ENCODE data around the gene MED29.
A peak's percentile ranks its signal among the peaks of the same experiment; 100 is the strongest.

The MED29 gene

GRCh38 chr19:39430675-39431593 is 39.8 kb downstream of the MED29 start:
- peak; percentile 81 for DNase-seq (ENCODE audit: low read depth)

- DNase-seq (ENCODE audit: low read depth) = no peak
Observed at GRCh38 chr19:39432677-39433025, 41.5 kb downstream of the MED29 start.

- DNase-seq (ENCODE audit: low read depth) = no peak
Observed at GRCh38 chr19:39433480-39434079, 42.4 kb downstream of the MED29 start.

DNA sequence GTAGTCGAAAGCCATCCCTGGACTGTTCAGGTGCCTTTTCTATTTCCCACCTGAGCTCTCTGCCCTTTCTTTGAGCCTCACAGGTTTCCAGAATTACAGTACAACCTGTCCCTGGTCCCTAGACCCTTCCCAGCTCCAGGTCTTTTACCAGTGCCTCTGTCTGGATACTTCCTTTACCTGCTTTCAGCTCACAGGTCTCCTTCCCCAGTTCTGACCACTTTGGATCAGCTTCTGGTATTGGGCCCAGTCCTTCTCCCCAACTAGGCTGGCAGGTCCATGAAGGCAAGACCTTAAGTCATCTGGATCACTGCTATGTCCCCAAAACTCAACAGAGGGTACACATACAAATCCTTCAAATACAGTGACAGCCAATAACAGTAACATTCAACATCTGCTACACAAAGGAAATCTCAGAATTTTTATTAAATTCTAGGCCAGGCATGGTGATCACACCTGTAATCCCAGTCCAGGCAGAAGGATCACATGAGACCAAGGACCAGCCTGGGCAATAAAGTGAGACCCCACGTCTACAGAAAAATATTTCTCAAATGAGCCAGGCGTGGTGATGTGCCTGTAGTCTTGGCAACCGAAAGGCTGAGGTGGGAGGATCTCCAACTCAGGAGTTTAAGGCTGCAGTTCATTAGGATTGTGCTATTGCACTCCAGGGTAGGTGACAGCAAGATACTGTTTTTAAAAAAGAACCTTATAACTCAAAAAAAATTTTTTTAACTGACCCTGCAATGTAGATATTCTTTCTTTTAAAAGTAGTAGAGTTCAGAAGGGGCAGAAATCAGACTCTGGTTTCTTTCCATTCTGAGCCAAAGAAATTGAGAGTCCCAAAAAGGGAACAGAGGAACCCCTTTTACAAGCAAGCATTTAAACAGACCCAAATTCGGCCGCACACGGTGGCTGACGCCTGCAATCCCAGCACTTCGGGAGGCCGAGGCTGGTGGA is 43.2 kb downstream of the MED29 start:
- peak; percentile 23 for DNase-seq (ENCODE audit: low read depth)

DNA sequence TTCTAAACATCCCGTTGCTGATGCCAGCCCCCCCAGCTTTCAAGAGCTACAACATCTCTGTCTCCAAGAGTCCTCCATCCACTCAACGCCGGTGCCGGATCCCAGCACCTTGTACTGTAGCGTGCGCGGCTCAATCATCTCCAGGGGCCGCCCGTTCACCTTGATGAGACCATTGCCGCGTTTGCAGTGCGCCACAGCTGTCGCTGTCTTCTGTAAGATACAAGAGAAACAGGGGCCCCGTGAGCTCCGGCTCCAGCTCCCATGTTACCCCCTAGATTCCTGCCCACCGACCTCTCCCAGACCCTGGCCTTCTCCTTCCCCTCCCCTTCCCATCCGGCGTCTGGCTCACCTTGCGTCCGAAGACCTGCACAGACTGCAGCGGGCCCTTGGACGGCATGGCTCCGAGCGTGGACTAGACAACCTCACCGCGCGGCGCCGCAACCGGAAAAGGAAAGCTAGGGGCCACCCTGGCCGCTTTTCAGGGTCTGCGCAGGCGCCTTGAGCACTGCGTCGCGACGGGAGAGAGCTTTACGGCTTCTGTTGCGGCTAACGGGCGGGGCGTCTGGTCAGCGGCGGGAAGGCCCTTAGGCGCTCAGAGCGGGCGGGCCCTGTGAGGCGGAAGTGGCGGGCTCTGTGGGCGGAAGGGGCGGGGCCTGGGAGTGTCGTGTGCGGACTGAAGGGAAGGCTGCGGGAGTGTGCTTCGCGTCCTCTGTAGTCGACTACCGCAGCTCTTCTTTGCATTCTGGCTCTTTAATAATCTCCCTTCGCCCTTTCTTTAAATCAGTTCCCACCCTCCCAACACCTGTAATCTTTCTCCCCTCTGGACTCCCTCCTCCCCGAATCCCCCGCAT is 44.5 kb downstream of the MED29 start, which contains the start of gene RPS16:
Gene RPS16, minus strand, starts transcription at position 451 of the 851 bp plus-strand sequence. Its CDS starts 54 bp downstream, at position 397.
- DNase-seq (ENCODE audit: low read depth) = peak; percentile 98

DNA sequence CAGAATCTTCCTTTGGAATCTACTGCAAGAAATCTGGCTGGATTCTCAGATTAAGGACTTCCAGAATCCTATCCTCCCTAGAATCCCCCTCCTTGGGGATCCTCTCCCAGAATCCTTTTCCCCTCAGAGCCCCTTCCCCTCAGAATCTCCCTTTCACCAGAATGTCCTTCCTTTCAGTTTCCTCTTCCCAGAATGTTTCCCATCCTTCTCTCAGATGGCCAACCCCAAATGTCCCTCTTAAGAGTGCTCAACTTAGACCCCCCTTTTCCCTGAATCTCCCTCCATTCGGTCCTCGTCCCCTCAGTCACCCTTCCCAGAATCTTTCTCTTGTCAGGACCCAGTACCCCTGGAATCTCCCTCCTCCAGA is 45.2 kb downstream of the MED29 start:
- no peak for DNase-seq (ENCODE audit: low read depth)

DNA sequence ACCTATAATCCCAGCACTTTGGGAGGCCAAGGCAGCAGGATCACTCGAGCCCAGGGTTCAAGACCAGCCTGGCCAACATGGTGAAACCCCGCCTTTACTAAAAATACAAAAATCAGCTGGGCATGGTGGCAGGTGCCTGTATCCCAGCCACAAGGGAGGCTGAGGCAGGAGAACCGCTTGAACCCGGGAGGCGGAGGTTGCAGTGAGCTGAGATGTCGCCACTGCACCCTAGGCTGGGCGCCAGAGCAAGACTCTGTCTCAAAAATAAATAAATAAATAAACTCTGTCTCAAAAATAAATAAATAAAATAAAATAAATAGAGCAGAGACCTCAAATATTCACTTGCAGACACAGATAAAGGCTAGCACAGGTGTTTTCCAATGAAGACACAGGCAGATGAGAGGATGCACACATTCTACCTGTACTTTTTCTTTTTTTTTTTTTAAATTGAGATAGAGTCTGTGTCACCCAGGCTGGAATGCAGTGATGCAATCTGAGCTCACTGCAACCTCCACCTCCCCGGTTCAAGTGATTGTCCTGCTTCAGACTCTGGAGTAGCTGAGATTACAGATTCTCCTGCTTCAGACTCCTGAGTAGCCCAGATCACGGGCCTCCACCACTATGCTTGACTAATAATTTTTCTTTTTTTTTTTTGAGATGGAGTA is 47.2 kb downstream of the MED29 start:
- peak; percentile 67 for DNase-seq (ENCODE audit: low read depth)

GRCh38 chr19:39444598-39445195 is 53.5 kb downstream of the MED29 start:
- peak; percentile 50 for DNase-seq (ENCODE audit: low read depth)

DNA sequence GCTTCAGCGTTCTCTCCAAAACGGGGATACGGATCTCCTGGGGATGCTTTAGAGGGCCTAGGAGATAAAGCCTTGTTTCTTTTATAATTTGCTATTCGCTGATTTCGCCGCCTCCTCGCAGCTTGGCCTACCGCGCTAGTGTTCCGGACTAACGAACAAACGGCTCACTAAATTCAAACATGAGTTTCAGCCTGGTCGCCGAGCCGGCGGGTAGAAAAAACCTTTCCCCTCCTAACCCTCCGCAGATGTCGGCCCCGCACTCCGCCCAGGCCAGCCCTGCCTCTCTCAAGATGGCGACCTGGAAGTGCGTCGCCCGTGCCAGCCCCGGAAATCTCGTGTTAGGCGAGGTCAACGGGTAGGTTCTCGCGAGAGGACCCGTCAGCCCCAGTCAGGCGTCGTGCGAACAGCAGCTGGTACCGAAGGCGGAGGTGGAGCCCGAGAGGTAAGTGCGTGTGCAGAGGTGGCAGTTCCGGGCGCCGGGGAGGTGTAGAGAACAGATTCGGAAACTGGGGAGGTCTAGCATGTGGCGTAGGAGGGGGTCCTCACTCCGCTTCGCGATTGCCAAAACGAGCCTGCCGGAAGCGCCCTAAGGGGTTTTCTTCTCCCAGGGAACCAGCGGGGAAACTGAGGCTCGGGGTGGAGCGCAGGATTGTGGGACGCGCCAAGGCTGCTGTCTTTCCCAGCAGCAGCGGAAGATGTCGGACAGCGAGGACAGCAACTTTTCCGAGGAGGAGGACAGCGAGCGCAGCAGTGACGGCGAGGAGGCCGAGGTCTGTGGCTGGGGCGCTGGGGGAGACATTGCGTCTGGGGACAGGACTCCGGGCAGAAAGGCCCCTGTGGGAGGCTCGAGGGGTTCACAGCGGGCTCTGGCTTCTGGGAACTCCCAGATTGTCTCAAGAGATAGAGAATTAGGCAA is 54.3 kb downstream of the MED29 start, which contains the start of gene SUPT5H:
Gene SUPT5H, plus strand, starts transcription at position 387 of the 916 bp plus-strand sequence. Its CDS starts 309 bp downstream, at position 696.
- peak; percentile 98 for DNase-seq (ENCODE audit: low read depth)

- no peak for DNase-seq (ENCODE audit: low read depth)
Observed at GRCh38 chr19:39446365-39447084, 55.3 kb downstream of the MED29 start.

- peak; percentile 76 for DNase-seq (ENCODE audit: low read depth)
Observed at GRCh38 chr19:39448271-39448670, 57.1 kb downstream of the MED29 start.

DNA sequence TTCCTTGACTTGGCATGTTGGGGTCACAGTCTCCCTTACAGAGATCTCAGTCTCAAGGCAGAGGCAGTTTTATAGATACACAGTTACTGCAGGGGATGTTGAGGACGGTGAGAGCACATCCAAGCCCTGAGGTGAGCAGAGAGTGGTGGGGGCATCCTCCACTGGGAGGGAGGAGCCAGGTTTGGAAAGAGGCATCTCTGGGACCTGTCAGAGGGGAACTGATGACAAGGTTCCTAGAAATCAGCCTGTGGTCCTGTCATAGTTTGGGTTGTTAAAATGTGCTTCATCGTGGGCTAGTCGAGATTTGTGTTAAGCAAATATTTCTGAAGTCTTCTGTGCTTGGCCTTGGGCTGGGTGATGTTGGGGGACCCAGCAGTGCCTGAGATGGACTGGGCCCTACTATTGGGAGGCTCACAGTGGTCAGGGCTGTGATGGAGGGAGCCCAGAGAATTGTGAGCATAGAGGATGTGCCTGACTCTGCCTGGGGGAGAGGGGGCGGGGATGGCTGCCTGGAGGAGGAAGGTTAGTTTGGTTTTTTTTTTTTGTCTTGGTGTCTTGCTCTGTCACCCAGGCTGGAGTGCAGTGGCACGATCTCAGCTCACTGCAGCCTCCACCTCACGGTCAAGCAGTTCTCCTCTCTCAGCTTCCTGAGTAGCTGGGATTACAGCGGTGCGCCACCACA is 58.1 kb downstream of the MED29 start:
- DNase-seq (ENCODE audit: low read depth) = no peak

Measured in EH (cell line).